ENCODE results near the gene CRHR1.

Gene CRHR1

DNA sequence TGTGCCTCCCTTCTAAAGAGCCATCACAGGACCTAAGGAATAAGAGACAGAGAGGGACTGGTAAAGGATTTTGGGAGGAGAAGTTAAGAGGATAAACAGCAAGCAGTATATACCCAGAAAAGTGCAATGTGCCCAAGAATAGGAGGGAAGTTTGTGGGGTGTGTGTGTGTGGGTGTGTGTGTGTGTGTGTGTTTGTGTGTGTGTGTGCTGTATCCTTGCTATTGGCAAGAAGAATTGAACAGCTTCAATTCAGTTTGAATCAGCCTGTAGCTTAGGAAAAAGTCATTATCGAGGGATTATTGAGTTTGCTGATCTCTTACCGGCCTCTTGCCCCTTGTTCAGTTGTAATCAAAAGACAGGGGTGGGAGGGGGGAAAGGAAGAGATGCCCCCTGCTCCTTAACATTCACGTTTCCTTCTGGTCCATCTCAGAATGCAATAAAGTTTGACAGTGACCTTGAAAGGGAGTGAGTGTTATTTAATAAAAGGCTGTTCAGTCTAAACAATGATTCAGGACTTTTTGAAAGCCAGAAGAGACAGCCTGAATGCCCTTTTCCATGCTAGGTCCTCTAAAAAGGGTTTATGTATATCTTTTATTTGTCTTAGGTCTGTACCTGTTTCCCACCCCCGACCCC, 86.3 kb downstream of the CRHR1 start:
- DNase-seq = no peak

DNA sequence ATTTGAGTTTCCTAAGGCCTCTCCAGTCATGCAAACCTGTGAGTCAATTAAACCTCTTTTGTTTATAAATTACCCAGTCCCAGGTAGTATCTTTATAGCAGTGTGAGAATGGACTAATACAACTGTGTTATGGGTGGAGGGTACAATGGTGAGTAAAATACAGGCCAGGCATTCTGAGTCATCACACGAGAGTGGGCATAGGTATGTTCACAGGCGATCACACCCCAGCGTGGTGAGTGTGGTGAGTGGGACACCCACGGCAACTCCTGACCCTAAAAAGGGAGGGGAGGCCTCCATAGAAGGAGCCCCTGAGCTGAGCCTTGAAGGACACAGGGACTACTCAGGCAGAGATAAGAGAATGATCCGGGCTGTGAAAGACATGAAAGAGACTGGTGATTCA, 87.6 kb downstream of the CRHR1 start:
- DNase-seq = no peak

DNA sequence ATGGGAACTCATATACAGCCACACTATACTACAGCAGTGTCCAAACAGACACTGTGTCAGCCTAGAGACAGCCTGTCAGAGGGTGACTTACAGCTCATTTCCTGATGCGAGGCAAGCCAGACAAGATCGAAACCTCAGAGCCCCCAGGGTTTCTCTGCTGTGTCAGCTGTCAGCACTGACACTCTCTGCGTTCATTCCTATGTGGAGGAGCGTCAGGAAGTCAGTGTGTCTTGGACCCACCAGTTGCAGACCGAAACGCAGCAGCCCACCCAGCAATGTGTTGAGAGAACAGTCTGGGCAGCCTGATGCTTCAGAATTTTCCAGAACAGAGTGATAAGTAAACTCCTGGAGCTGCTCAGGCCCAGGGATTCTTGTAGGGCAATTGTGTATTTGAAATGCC, 89.6 kb downstream of the CRHR1 start:
- no peak for DNase-seq

DNA sequence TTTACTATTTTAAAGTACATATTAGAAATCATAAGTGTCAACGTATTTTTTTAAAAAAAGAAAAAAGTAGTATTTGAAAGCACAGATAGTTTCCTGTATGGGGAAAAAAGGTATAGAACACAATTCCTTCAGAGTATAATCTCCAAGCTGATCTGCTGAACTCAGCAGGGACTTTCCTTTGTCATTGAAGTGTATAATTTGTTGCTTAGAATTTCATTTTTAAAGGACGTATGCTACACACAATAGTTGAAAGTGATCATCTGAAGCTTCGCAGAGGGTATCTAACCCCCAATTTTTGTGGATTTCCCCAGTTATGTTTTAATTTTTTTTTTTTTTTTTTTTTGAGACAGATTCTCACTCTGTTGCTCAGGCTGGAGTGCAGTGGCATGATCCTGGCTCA, 90.0 kb downstream of the CRHR1 start:
- DNase-seq = no peak

DNA sequence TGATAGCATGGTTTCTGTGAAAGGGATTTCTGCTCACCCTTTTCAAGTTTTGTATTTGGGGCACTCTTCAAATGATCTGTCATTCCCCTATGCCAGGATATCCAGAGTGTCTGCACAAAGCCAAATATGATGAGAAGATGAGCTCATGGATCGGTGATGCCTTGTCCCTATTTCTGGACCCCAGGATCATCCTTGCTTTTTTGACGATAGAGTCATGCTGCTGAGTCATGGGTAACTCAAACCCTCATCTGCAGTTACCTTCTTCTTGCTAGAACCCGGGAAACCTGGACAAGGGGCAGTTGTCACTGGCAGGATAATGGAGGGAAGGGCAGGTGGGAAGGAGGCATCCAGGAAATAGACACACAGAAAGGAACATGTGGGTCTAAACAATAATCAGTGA, 92.4 kb downstream of the CRHR1 start:
- no peak for DNase-seq

DNA sequence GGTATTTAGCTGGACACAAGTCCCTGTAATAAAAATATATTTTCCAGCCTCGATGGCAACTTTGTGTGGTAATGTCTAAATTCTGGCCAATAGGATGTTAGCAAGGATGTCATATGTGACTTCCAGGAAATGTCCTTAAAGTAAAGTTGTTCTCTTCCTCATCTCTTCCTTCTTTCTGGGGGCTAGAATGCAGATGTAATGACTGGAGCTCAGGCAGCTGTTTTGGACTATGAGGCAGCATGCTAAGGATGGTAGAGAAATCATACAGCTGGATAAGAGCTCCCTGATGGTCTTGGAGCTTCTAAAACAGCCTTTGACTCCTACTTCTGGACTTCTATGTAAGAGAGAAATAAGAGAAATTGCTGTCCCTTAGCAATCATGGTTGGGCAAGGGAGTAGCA, 93.3 kb downstream of the CRHR1 start:
- no peak for DNase-seq

DNA sequence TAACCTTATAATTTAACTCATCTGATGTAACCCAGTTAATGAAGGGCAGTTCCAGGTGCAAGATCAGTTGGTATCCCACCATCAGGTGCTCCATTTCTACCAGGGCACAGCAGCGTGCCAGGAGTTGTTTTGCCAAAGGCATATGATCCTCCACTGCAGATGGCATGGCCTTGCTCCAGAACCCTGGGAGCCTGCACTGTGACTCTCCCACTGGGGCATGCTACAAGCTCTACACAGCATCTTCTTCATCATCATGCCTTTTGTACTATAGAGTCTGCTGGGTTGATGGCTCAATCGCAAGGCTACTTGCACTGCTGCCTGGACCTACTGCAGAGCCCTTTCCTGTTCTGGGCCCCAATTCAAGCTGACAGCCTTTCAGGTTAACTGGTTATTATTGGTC, 98.9 kb downstream of the CRHR1 start:
- DNase-seq = no peak
